ENCODE measurements around the gene CYLD. TPM values are rescaled to one million over a fixed set of nuclear protein-coding genes. Genes with fewer than 3 reads are reported as not detected.

The CYLD gene
- total and polyA plus RNA-seq, 2 donors (not counting 3 experiments of a cell fraction or from before 2014, with no cell fraction given), result 7.4 to 21.5 TPM

DNA sequence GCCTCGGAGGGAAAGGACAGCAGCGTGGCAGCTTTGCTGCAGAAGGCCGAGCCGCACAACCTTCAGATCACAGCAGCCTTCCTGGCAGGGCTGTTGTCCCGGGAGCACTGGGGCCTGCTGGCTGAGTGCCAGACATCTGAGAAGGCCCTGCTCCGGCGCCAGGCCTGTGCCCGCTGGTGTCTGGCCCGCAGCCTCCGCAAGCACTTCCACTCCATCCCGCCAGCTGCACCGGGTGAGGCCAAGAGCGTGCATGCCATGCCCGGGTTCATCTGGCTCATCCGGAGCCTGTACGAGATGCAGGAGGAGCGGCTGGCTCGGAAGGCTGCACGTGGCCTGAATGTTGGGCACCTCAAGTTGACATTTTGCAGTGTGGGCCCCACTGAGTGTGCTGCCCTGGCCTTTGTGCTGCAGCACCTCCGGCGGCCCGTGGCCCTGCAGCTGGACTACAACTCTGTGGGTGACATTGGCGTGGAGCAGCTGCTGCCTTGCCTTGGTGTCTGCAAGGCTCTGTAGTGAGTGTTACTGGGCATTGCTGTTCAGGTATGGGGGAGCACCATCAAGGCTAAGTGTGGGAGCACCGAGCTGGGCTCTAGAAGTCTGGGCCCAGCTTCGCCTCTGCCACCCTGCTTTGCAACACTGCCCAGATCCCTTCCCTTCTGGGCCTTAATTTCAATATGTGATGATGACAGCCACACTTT, 29.9 kb upstream of the CYLD start:
- H3K9me1 ChIP-seq (replicated peaks; ENCODE audit: control insufficient read depth, extremely low read depth, insufficient read depth, low read length), result no peaks in the 10 kb centered on the region
- intact Hi-C loops (cut with micrococcal nuclease) (no loop called here), dilution Hi-C loops (cut with MboI; ENCODE audit: extremely low pct_ligation_motif_present, low sequenced_read_pairs) (no loop called here)
- no peak overlapping the region for H3K9ac ChIP-seq (replicated peaks; ENCODE audit: extremely low read depth, insufficient read depth, low read length)
- H3K4me1 ChIP-seq (ENCODE audit: control insufficient read depth, extremely low read depth, insufficient read depth, low read length), result no peaks in the 10 kb centered on the region
- no peak overlapping the region for H3K4me2 ChIP-seq (ENCODE audit: insufficient read depth, low read length)
- no peaks in the 10 kb centered on the region for H4K20me1 ChIP-seq (replicated peaks; ENCODE audit: control insufficient read depth, extremely low read depth, insufficient read depth, low read length)
- no peak for DNase-seq (ENCODE audit: low read depth, low spot score)
- no peak overlapping the region for H3K4me3 ChIP-seq (replicated peaks in 1 of 3; ENCODE audit: insufficient read depth in 1 of 3, low read depth in 1 of 3, low read length in 3 of 3)
- POLR2A ChIA-PET, result no interaction called here
- no peaks in the 10 kb centered on the region for H3K9me3 ChIP-seq (replicated peaks; ENCODE audit: control insufficient read depth, insufficient read depth, low read length)
- no peaks in the 10 kb centered on the region for H3K27me3 ChIP-seq (ENCODE audit: control insufficient read depth in 2 of 2, insufficient read depth in 2 of 2, low read length in 2 of 2)
- FAIRE-seq, result no peak
- CTCF ChIA-PET, result interaction anchor here (1.8 kb wide), 1 partner anchor 47 kb away, joined by 5 read pairs; no protein-coding TSS in a partner anchor
- no TSS peak for BruUV-seq (replicated peaks)
- no peak overlapping the region for H3K27ac ChIP-seq (ENCODE audit: insufficient read depth, low read depth, low read length)
- no peak overlapping the region for H2AFZ ChIP-seq (ENCODE audit: low read depth, low read length)
- H3K79me2 ChIP-seq (ENCODE audit: control insufficient read depth, insufficient read depth, low read length), result no peaks in the 10 kb centered on the region
- no peaks in the 10 kb centered on the region for H3K36me3 ChIP-seq (ENCODE audit: control insufficient read depth in 2 of 2, extremely low read depth in 1 of 2, insufficient read depth in 2 of 2, low read length in 2 of 2)
- TF ChIP-seq POLR2A (IDR thresholded peaks at IDR 0.05; ENCODE audit: low read depth, low read length), result no peak

DNA sequence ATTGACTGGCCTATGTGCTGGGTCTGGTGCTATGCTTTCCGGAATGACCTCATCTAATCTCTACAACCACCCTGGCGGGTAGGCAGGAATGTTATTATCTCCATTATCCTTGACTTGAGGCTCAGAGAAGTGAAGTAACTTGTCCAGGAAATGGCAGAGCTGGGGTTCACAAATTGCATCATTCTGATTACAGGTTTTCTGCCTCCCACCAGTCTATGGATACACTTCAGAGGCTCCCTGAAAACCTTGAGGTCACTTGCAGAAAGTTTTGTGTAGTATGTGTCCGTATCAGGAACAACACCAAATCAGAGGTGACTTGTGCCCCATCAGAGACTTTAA, 29.4 kb upstream of the CYLD start:
- Histone ChIP-seq H3K4me1 (ENCODE audit: control insufficient read depth, extremely low read depth, insufficient read depth, low read length) (no peaks in the 10 kb centered on the region), H2AFZ (ENCODE audit: low read depth, low read length) (no peak overlapping the region), H4K20me1 (replicated peaks; ENCODE audit: control insufficient read depth, extremely low read depth, insufficient read depth, low read length) (no peaks in the 10 kb centered on the region), H3K9ac (replicated peaks; ENCODE audit: extremely low read depth, insufficient read depth, low read length) (no peak overlapping the region), H3K4me2 (ENCODE audit: insufficient read depth, low read length) (no peak overlapping the region), H3K9me3 (replicated peaks; ENCODE audit: control insufficient read depth, insufficient read depth, low read length) (no peaks in the 10 kb centered on the region), H3K36me3 (ENCODE audit: control insufficient read depth in 2 of 2, extremely low read depth in 1 of 2, insufficient read depth in 2 of 2, low read length in 2 of 2) (no peaks in the 10 kb centered on the region), H3K9me1 (replicated peaks; ENCODE audit: control insufficient read depth, extremely low read depth, insufficient read depth, low read length) (no peaks in the 10 kb centered on the region), H3K27me3 (ENCODE audit: control insufficient read depth in 2 of 2, insufficient read depth in 2 of 2, low read length in 2 of 2) (no peaks in the 10 kb centered on the region), H3K79me2 (ENCODE audit: control insufficient read depth, insufficient read depth, low read length) (no peaks in the 10 kb centered on the region), H3K4me3 (replicated peaks in 1 of 3; ENCODE audit: insufficient read depth in 1 of 3, low read depth in 1 of 3, low read length in 3 of 3) (no peak overlapping the region), H3K27ac (ENCODE audit: insufficient read depth, low read depth, low read length) (no peak overlapping the region)
- no TSS peak for BruUV-seq (replicated peaks)
- TF ChIP-seq, protein P1, sequence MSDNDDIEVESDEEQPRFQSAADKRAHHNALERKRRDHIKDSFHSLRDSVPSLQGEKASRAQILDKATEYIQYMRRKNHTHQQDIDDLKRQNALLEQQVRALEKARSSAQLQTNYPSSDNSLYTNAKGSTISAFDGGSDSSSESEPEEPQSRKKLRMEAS (IDR thresholded peaks at IDR 0.05; ENCODE audit: insufficient read depth, insufficient read length), result no peak
- TF ChIP-seq POLR2A (IDR thresholded peaks at IDR 0.05; ENCODE audit: low read depth, low read length) (no peak), FOS (IDR thresholded peaks at IDR 0.05; ENCODE audit: borderline replicate concordance, insufficient read depth, low read length) (no peak), MYC (IDR thresholded peaks at IDR 0.05; ENCODE audit: low read depth, low read length) (no peak), EZH2 (IDR thresholded peaks at IDR 0.05; ENCODE audit: borderline replicate concordance, low read depth, low read length, severe bottlenecking) (no peak), JUN (IDR thresholded peaks at IDR 0.05; ENCODE audit: borderline replicate concordance, insufficient read depth, insufficient read length, low read depth) (no peak), GATA2 (IDR thresholded peaks at IDR 0.05; ENCODE audit: insufficient read depth, insufficient read length, low read depth, low read length) (no peak), POLR2AphosphoS5 (IDR thresholded peaks at IDR 0.05; ENCODE audit: insufficient read depth, low read depth, low read length) (no peak)
- TF ChIP-seq, protein P2, sequence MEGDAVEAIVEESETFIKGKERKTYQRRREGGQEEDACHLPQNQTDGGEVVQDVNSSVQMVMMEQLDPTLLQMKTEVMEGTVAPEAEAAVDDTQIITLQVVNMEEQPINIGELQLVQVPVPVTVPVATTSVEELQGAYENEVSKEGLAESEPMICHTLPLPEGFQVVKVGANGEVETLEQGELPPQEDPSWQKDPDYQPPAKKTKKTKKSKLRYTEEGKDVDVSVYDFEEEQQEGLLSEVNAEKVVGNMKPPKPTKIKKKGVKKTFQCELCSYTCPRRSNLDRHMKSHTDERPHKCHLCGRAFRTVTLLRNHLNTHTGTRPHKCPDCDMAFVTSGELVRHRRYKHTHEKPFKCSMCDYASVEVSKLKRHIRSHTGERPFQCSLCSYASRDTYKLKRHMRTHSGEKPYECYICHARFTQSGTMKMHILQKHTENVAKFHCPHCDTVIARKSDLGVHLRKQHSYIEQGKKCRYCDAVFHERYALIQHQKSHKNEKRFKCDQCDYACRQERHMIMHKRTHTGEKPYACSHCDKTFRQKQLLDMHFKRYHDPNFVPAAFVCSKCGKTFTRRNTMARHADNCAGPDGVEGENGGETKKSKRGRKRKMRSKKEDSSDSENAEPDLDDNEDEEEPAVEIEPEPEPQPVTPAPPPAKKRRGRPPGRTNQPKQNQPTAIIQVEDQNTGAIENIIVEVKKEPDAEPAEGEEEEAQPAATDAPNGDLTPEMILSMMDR (IDR thresholded peaks at IDR 0.05; ENCODE audit: extremely low read depth in 1 of 2, insufficient read depth in 1 of 2, low read depth in 1 of 2, low read length in 2 of 2), result no peak
- POLR2A ChIA-PET, result no interaction called here
- no peak for DNase-seq (ENCODE audit: low read depth, low spot score)
- FAIRE-seq, result no peak
- intact Hi-C loops (cut with micrococcal nuclease) (no loop called here), dilution Hi-C loops (cut with MboI; ENCODE audit: extremely low pct_ligation_motif_present, low sequenced_read_pairs) (no loop called here)
- CTCF ChIA-PET, result no interaction called here

All from endothelial cell of umbilical vein (primary cell).